B cell (primary cell): Measurements from ENCODE around the gene GOLGA6B.

Source experiments
- EZH2 ChIP-seq: IDR thresholded peaks from 2 replicates; pipeline ENCODE4 v1.6.1; 2012; ENCODE audit warnings: borderline replicate concordance, low read depth, mild to moderate bottlenecking, moderate library complexity, low read length; ENCODE audit not compliant: insufficient read depth, poor library complexity, severe bottlenecking
- TF ChIP-seq, protein P1 (sequence below): fragments of 200-600 bp; IDR thresholded peaks from one replicate; pipeline ENCODE4 v1.8.0; 2022; ENCODE audit warnings: antibody characterized with exemption, mild to moderate bottlenecking

DNA sequence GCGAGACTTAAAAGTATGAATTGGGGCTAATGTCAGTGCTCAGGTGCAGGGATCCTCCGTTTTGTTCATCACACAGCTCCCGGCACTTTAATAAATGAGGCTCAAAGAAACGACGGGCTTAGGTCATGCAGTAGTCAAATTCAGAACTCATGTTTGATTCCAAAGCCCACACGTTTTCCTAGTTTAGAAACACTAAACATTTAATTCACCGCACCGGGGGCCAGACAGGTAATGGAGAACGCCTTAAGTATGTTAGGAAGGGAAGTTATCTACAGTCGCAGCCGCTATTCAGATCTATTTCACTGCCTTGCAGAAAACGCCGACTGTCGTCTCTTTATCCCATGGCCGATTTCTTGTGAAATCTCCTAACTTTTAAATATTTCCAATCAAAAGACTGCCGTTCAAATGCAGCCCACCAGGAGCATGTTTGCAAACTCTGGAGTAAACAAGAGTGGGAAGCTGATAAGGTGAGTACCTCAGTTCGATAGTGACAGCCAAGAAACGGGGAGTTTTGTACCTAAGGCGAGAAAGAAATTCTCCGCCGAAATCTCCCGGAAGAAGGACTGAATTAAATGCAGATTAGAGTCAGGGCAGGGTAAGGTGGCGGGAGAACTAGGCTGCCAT lies 30.9 kb downstream of the GOLGA6B start:
- TF ChIP-seq, protein P1, sequence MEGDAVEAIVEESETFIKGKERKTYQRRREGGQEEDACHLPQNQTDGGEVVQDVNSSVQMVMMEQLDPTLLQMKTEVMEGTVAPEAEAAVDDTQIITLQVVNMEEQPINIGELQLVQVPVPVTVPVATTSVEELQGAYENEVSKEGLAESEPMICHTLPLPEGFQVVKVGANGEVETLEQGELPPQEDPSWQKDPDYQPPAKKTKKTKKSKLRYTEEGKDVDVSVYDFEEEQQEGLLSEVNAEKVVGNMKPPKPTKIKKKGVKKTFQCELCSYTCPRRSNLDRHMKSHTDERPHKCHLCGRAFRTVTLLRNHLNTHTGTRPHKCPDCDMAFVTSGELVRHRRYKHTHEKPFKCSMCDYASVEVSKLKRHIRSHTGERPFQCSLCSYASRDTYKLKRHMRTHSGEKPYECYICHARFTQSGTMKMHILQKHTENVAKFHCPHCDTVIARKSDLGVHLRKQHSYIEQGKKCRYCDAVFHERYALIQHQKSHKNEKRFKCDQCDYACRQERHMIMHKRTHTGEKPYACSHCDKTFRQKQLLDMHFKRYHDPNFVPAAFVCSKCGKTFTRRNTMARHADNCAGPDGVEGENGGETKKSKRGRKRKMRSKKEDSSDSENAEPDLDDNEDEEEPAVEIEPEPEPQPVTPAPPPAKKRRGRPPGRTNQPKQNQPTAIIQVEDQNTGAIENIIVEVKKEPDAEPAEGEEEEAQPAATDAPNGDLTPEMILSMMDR: no peak
- TF ChIP-seq EZH2: no peak
